BJ (cell line): ENCODE measurements around the gene CYREN. TPM values are rescaled to one million over a fixed set of nuclear protein-coding genes. Genes with fewer than 3 reads are reported as not detected.

Experiments used
- CTCF ChIA-PET: fragments of 350-600 bp; formaldehyde crosslinking; extraction: SDS; loops from one replicate; lab custom pipeline; 2021; ENCODE audit warnings: antibody characterized with exemption, inconsistent platforms; lab: Yijun Ruan, JAX
- POLR2A ChIA-PET: fragments of 300-600 bp; sonication (Branson Sonifier 250); formaldehyde crosslinking; extraction: SDS; loops from one replicate; lab custom pipeline; 2021; ENCODE audit warnings: antibody characterized with exemption; lab: Charles Lee
- DNase-seq: peaks from one replicate; pipeline ENCODE4 v3.0.0-alpha.2; 2011; ENCODE audit warnings: low read depth
- H3K27me3 ChIP-seq: 2 replicates; pipeline ENCODE4 v1.6.0; 2011; ENCODE audit warnings: low read length; ENCODE audit not compliant: control insufficient read depth, insufficient read depth
- H3K36me3 ChIP-seq: 2 replicates; pipeline ENCODE4 v1.5.1; 2011; ENCODE audit warnings: low read length; ENCODE audit not compliant: control insufficient read depth, insufficient read depth
- H3K4me3 ChIP-seq: 2 replicates; pipeline ENCODE4 v1.5.1; 2011; ENCODE audit warnings: low read depth, mild to moderate bottlenecking, control low read depth, low read length
- polyA plus RNA-seq: library from polyadenylated mRNA; depleted of rRNA; stranded (reverse); fragments of >200 nt; gene quantifications from 2 replicates; pipeline ENCODE4 v1.2.3, GENCODE V29; 2011
- TF ChIP-seq, protein P1 (sequence below): IDR thresholded peaks from 2 replicates; pipeline ENCODE4 v1.5.1; 2011; ENCODE audit warnings: low read depth, mild to moderate bottlenecking, control low read depth, inconsistent platforms, low read length, moderate library complexity; ENCODE audit not compliant: insufficient read depth

CYREN gene
- polyA plus RNA-seq, 1 experiment = 39.4 TPM

DNA sequence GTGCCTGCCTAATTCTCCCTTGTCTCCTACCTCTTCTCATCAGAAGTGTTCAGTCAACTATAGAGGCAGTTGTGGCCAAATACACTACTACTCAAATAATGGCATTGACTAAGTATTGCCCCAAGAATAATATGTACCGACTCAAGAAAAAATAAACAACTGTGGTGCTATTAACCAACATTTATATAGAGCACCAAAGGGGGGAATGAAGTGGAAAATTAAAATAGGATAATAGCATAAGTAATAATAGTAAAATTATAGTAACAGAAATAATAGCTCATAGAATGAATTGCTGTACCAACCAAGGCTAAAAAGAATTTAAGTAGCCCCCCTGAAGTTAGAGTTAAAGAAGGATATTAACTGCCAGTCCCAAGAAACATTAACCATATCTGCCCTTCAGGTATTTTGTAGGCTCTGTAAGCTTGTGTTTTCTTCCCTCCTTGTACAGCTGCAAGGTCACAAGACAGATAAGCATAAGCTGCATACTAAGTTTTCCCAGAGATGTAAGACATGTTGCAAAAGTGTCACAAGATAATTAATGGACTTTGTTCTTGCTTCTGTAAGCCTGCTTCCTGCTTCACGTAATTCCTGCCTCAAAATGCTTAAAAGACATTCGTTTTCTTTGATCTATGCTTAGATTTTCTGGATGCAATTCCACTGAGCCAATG lies 10.9 kb upstream of the CYREN start:
- no peak overlapping the region for H3K4me3 ChIP-seq
- CTCF ChIA-PET = interaction anchor here (1.3 kb wide), 1 partner anchor 10 kb away, joined by 5 read pairs; no protein-coding TSS in a partner anchor
- TF ChIP-seq, protein P1, sequence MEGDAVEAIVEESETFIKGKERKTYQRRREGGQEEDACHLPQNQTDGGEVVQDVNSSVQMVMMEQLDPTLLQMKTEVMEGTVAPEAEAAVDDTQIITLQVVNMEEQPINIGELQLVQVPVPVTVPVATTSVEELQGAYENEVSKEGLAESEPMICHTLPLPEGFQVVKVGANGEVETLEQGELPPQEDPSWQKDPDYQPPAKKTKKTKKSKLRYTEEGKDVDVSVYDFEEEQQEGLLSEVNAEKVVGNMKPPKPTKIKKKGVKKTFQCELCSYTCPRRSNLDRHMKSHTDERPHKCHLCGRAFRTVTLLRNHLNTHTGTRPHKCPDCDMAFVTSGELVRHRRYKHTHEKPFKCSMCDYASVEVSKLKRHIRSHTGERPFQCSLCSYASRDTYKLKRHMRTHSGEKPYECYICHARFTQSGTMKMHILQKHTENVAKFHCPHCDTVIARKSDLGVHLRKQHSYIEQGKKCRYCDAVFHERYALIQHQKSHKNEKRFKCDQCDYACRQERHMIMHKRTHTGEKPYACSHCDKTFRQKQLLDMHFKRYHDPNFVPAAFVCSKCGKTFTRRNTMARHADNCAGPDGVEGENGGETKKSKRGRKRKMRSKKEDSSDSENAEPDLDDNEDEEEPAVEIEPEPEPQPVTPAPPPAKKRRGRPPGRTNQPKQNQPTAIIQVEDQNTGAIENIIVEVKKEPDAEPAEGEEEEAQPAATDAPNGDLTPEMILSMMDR = no peak
- DNase-seq = no peak
- POLR2A ChIA-PET = no interaction called here
- peaks cover 20% of the 10 kb centered on the region for H3K36me3 ChIP-seq
- H3K27me3 ChIP-seq = no peaks in the 10 kb centered on the region

DNA sequence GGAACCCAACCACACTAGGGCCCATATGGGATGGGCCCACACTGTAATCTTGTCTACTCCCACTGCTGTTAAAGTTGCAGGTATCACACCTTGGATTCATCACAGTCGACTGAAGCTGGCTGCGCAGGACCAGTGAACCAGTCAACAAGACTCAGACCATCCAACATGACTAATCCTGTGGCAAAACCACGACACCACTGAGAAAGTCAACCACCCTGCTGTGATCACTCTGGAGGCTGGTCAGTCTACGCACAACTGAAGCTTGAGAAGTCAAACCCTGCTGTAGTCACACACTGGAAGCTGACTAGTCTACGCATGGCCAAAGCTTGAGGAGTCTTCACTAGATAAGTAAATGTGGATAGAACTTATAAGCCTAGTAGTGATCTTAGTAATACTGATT lies 9.6 kb upstream of the CYREN start:
- CTCF ChIA-PET = interaction anchor here (1.3 kb wide), 1 partner anchor 9 kb away, joined by 5 read pairs; no protein-coding TSS in a partner anchor
- POLR2A ChIA-PET = no interaction called here
- no peak overlapping the region for H3K4me3 ChIP-seq

DNA sequence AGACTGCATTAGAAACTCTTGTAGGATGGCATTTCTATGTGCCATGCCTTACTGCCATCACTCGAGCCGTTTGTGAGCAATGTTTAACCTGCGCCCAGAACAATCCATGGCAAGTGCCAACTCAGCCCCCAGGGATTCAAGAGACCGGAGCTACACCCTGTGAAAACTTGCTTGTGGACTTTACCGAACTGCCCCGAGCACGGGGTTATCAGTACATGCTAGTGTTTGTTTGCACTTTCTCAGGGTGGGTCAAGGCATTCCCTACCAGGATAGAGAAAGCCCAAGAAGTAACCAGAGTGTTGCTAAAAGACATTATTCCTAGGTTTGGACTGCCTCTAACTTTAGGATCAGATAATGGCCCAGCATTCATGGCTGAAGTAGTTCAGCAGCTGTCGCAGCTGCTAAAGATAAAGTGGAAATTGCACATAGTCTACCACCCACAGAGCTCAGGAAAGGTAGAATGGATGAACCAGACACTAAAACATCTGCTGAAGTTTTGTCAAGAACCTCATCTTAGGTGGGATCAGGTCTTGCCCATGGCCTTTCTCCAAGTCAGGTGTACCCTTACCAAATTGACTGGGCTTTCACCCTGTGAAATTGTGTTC lies 8.9 kb upstream of the CYREN start:
- H3K27me3 ChIP-seq = no peaks in the 10 kb centered on the region
- TF ChIP-seq, protein P1 = no peak
- no peak overlapping the region for H3K4me3 ChIP-seq
- ChIA-PET CTCF (interaction anchor here (1.1 kb wide), 1 partner anchor 31 kb away, joined by 3 read pairs; no protein-coding TSS in a partner anchor), POLR2A (no interaction called here)
- H3K36me3 ChIP-seq = peaks cover 10% of the 10 kb centered on the region
- no peak for DNase-seq

More for the DNA sequence above, 9.6 kb upstream of the CYREN start:
- TF ChIP-seq, protein P1 = no peak
- Histone ChIP-seq H3K36me3 (peaks cover 11% of the 10 kb centered on the region), H3K27me3 (no peaks in the 10 kb centered on the region)
- no peak for DNase-seq

DNA sequence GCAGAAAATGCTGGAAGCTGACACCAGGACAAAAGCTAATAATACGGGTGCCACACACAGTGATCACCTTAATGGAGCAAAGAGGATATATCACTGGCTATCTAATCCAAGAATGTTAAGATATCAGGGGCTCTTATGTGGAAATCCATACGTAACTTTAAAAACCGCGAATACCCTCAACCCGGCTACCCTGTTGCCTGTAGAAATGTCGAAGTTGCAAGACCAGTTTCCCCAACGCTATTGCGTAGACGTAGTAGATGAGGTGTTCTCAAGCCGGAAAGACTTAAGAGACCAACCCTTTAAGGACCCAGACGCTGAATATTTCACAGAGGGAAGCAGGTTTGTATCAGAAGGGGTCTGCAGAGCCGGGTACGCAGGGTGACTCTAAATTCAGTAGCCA lies 7.9 kb upstream of the CYREN start:
- POLR2A ChIA-PET = interaction anchor here (0.6 kb wide), 1 partner anchor 9 kb away, joined by 3 read pairs; no protein-coding TSS in a partner anchor
- Histone ChIP-seq H3K4me3 (no peak overlapping the region), H3K36me3 (peaks cover 5% of the 10 kb centered on the region), H3K27me3 (no peaks in the 10 kb centered on the region)
- DNase-seq = no peak
- CTCF ChIA-PET = interaction anchor here (1.1 kb wide), 1 partner anchor 32 kb away, joined by 3 read pairs; no protein-coding TSS in a partner anchor
- TF ChIP-seq, protein P1 = no peak

DNA sequence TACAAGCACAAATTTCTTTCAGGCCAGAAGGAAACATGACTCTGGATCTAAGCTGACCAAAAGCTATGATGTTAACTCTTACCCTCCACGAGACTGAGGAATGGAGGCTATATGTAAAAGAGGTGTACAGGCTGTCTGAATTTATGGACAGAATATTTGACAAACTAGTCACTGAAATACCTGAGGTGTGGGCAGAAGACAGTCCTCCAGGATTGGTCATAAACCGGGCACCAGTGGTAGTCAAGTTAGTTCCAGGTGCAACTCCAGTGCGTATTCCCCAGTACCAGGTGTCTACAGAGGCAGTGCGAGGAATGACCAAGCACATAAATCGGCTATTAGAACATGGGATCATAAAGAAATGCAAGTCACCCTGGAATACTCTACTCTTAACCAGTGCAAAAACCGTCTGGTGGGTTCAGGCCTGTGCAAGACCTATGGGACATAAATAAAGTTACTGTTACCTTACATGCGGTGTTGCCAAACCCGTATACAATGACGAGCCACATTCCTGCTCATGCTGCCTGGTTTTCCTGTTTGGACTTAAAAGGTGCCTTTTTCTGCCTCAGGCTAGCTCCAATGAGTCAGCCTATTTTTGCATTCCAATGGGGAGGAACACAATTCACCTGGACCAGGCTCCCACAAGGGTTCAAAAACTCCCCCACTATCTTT lies 6.7 kb upstream of the CYREN start:
- POLR2A ChIA-PET = no interaction called here
- DNase-seq = no peak
- H3K36me3 ChIP-seq = peaks cover 2% of the 10 kb centered on the region
- TF ChIP-seq, protein P1 = no peak
- no peak overlapping the region for H3K4me3 ChIP-seq
- H3K27me3 ChIP-seq = no peaks in the 10 kb centered on the region
- CTCF ChIA-PET = interaction anchor here (1.2 kb wide), 1 partner anchor 13 kb away, joined by 3 read pairs; no protein-coding TSS in a partner anchor
